ENCODE results near the gene EBF4. TPM values are rescaled to one million over a fixed set of nuclear protein-coding genes. Genes with fewer than 3 reads are reported as not detected.

The EBF4 gene
- total RNA-seq (2014; rRNA removed; shearing (Covaris generic)): 0.19 and 0.37 TPM in 2 replicates

GRCh38 chr20:2692036-2692885 lies at the start of gene EBF4:
Gene EBF4 (plus strand): TSS chr20:2692780. CDS start chr20:2693646, 866 bp downstream.

GRCh38 chr20:2651772-2652723 lies 40.5 kb upstream of the EBF4 start, which contains the start of gene NOP56:
Gene NOP56 (plus strand): TSS chr20:2652632. CDS start chr20:2652661, 29 bp downstream.

GRCh38 chr20:2663887-2664719 lies 28.5 kb upstream of the EBF4 start, which contains the start of gene IDH3B:
Gene IDH3B (minus strand): TSS chr20:2664216. CDS start chr20:2664188, 28 bp downstream.

GRCh38 chr20:2800521-2801285 lies 108.1 kb downstream of the EBF4 start, which contains the start of gene CPXM1:
Gene CPXM1 (minus strand): TSS chr20:2800627. CDS start chr20:2800572, 55 bp downstream.

Small RNA genes lying within 50 kb of the gene (small RNA-seq; reads per million reads assigned to genes)
- gene SNORA51 (not detected), gene SNORD110 (not detected), gene SNORD56 (not detected), gene SNORD57 (not detected), gene SNORD86 (not detected)

Other genes with a start within 250 kb of the EBF4 start
- gene SNRPB, start 222.0 kb upstream of the EBF4 start, total RNA-seq (2014; rRNA removed; shearing (Covaris generic)): 613 and 654 TPM in 2 replicates
- 13.9 and 18.5 TPM in 2 replicates for gene ZNF343, start 183.9 kb upstream of the EBF4 start, total RNA-seq (2014; rRNA removed; shearing (Covaris generic))
- gene TMC2, start 156.2 kb upstream of the EBF4 start, total RNA-seq (2014; rRNA removed; shearing (Covaris generic)): not detected in 2 replicates
- gene NOP56, start 40.1 kb upstream of the EBF4 start, total RNA-seq (2014; rRNA removed; shearing (Covaris generic)): 560 and 619 TPM in 2 replicates
- gene IDH3B, start 28.6 kb upstream of the EBF4 start, total RNA-seq (2014; rRNA removed; shearing (Covaris generic)): 185 and 193 TPM in 2 replicates
- gene CPXM1, start 107.8 kb downstream of the EBF4 start, total RNA-seq (2014; rRNA removed; shearing (Covaris generic)): 0.05 TPM in 1 of 2 replicates, not detected in the other
- 1.7 TPM in 1 of 2 replicates, not detected in the other for gene C20orf141, start 122.2 kb downstream of the EBF4 start, total RNA-seq (2014; rRNA removed; shearing (Covaris generic))
- 0.04 and 0.42 TPM in 2 replicates for gene TMEM239, start 123.6 kb downstream of the EBF4 start, total RNA-seq (2014; rRNA removed; shearing (Covaris generic))
- gene PCED1A, start 147.9 kb downstream of the EBF4 start, total RNA-seq (2014; rRNA removed; shearing (Covaris generic)): 46.5 and 62.7 TPM in 2 replicates
- gene VPS16, start 148.0 kb downstream of the EBF4 start, total RNA-seq (2014; rRNA removed; shearing (Covaris generic)): 47.9 and 48.3 TPM in 2 replicates
- 31.6 and 32.1 TPM in 2 replicates for gene PTPRA, start 180.7 kb downstream of the EBF4 start, total RNA-seq (2014; rRNA removed; shearing (Covaris generic))